Thoracic aorta (tissue), 2 donors: ENCODE measurements around the gene C8A. TPM values are rescaled to one million over a fixed set of nuclear protein-coding genes. Genes with fewer than 3 reads are reported as not detected.

Experiments
- ATAC-seq: fragments of 150-250 bp; one replicate; pipeline ENCODE4 v1.8.0; 2017; ENCODE audit warnings: low read depth; ENCODE audit not compliant: insufficient number of reproducible peaks, low FRiP score
- DNase-seq: peaks from one replicate; pipeline ENCODE4 v3.0.0-alpha.2; 2020; ENCODE audit warnings: low spot score
- H3K27ac ChIP-seq, 2 donors: fragments of 200-600 bp; sonication (generic); 1 replicate in 1 of 2; 2 replicates in 1 of 2; pipeline ENCODE4 v1.5.1; 2016; ENCODE audit warnings: mild to moderate bottlenecking in 2 of 2, moderate library complexity in 2 of 2
- H3K27me3 ChIP-seq: fragments of 200-600 bp; sonication (generic); replicated peaks from 2 replicates; pipeline ENCODE4 v1.6.0; 2016; ENCODE audit warnings: mild to moderate bottlenecking; ENCODE audit not compliant: insufficient read depth
- H3K36me3 ChIP-seq: fragments of 200-600 bp; sonication (generic); one replicate; pipeline ENCODE4 v1.5.1; 2016
- H3K4me1 ChIP-seq, 2 donors: fragments of 200-600 bp; sonication (generic); 1 replicate in 1 of 2; 2 replicates in 1 of 2; pipeline versions ENCODE4 v1.5.1 to v1.6.0; 2016; ENCODE audit warnings: low read depth in 2 of 2, mild to moderate bottlenecking in 1 of 2; ENCODE audit not compliant: control insufficient read depth in 1 of 2
- H3K4me3 ChIP-seq: fragments of 200-600 bp; sonication (generic); 2 replicates; pipeline ENCODE4 v1.5.1; 2016; ENCODE audit warnings: mild to moderate bottlenecking
- H3K9me3 ChIP-seq: fragments of 200-600 bp; sonication (generic); 2 replicates; pipeline ENCODE4 v1.5.1; 2016
- total RNA-seq, 2 donors: library from RNA; depleted of rRNA; stranded (reverse); fragments of >200 nt; gene quantifications; one replicate each; pipeline versions ENCODE4 v1.1.0 to v1.2.3, GENCODE V29; 2016
- TF ChIP-seq, protein P1 (sequence below): fragments of 200-600 bp; sonication (generic); IDR thresholded peaks from one replicate; pipeline ENCODE4 v1.5.1; 2019; ENCODE audit warnings: antibody characterized with exemption

C8A gene
- total RNA-seq, 2 donors from 2014 or later: not detected

DNA sequence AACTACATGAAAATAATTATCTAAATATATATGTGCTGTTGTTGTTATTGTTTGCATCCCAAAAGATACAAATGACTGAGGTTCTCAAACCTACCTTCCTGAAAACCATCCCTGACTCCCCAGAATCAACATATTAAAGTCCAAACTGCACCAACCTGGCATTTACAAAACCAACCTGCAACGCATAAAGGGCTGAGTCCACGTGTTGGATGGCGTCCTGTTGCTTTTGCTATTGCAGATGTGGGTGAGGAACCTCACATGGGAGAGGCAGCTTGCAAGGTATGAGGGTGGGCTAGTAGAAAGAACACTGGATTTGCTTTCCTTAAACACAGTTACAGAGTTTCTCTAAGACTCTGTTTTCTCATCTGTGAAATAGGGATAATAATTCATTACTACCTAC is 112.8 kb downstream of the C8A start:
- Histone ChIP-seq H3K27ac (no peak overlapping the region), H3K9me3 (no peaks in the 10 kb centered on the region), H3K4me3 (no peak overlapping the region), H3K27me3 (no peaks in the 10 kb centered on the region), H3K4me1 (no peaks in the 10 kb centered on the region), H3K36me3 (no peaks in the 10 kb centered on the region)
- TF ChIP-seq, protein P1, sequence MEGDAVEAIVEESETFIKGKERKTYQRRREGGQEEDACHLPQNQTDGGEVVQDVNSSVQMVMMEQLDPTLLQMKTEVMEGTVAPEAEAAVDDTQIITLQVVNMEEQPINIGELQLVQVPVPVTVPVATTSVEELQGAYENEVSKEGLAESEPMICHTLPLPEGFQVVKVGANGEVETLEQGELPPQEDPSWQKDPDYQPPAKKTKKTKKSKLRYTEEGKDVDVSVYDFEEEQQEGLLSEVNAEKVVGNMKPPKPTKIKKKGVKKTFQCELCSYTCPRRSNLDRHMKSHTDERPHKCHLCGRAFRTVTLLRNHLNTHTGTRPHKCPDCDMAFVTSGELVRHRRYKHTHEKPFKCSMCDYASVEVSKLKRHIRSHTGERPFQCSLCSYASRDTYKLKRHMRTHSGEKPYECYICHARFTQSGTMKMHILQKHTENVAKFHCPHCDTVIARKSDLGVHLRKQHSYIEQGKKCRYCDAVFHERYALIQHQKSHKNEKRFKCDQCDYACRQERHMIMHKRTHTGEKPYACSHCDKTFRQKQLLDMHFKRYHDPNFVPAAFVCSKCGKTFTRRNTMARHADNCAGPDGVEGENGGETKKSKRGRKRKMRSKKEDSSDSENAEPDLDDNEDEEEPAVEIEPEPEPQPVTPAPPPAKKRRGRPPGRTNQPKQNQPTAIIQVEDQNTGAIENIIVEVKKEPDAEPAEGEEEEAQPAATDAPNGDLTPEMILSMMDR: no peak
- DNase-seq (no peak), ATAC-seq (no peak)

Other genes starting within 250 kb of the C8A start
- gene PRKAA2, start 209.5 kb upstream of the C8A start, total RNA-seq: 10 to 100 TPM in 1 of 2 donors, 1 to 10 TPM in 1; 9.2 to 16.9 TPM
- gene FYB2, start 35.4 kb upstream of the C8A start, total RNA-seq: not detected
- gene C8B, start 111.2 kb downstream of the C8A start, total RNA-seq: not detected